ENCODE data around the gene GLG1.
A peak's percentile ranks its signal among the peaks of the same experiment; 100 is the strongest.

The GLG1 gene

DNA sequence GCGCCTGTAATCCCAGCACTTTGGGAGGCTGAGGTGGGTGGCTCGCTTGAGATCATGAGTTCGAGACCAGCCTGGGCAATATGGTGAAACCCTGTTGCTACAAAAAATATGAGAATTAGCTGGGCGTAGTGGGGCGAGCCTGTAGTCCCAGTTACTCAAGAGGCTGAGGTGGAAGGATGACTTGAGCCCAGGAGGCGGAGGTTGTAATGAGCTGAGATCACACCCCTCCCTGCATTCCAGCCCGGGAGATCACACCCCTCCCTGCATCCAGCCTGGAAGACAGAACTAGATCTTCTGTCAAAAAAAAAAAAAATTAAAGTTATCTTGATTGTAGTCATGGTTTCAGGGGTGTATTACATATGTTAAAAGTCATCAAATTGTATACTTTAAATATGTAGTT lies 26.8 kb upstream of the GLG1 start:
- no peaks in the 10 kb centered on the region for H3K9me3 ChIP-seq (ENCODE audit: control insufficient read depth, low read length)
- no peak overlapping the region for H3K27ac ChIP-seq (ENCODE audit: low read depth, low read length, severe bottlenecking)
- H3K4me1 ChIP-seq (ENCODE audit: control insufficient read depth, insufficient read depth, low read length, poor library complexity, severe bottlenecking) = no peaks in the 10 kb centered on the region
- no peak overlapping the region for H3K4me3 ChIP-seq (ENCODE audit: extremely low read depth, insufficient read depth, low read length, poor library complexity, severe bottlenecking)
- 89 to 91% methylated on average over 1 to 4 of the region's 7 CpGs for WGBS, 2 experiments (ENCODE audit: insufficient coverage in 2 of 2)
- peaks cover 98% of the 10 kb centered on the region for H3K36me3 ChIP-seq (ENCODE audit: control insufficient read depth, insufficient read depth, low read length)

DNA sequence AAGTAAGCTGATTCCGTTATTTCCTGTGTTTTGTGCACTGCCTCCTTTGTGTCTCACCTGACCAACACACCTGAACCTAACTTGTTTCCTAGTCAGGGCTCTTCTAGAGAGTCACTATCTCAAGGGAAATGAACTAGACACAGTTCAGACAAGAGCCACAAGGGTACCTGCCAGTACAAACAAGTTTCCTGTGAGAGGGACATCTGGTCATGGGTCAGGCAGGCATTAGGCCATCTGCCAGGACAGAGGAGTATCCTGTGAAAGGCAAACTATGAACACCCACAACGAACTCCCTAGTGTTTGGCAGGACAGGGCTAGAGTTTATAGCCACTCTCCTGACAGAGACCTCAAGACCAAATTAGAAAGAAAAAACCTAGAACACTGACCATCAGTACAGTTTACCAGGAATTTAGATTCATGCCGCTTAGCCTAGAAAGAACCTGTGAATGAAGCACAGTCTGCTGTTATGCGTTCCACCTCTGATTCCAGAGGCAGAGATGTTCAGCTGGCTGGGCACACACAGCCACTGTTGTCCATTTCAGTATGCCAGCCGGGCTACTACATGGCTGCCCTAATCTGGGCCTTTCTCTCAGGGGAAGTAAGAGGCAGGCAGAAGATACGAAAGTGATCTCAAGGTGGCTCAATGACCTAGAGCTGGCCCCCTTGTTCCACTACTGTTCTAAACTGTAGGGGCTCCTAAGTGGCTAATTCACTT lies 20.7 kb upstream of the GLG1 start:
- H3K9me3 ChIP-seq (ENCODE audit: control insufficient read depth, low read length) = no peaks in the 10 kb centered on the region
- H3K4me3 ChIP-seq (ENCODE audit: extremely low read depth, insufficient read depth, low read length, poor library complexity, severe bottlenecking) = no peak overlapping the region
- H3K4me1 ChIP-seq (ENCODE audit: control insufficient read depth, insufficient read depth, low read length, poor library complexity, severe bottlenecking) = no peaks in the 10 kb centered on the region
- WGBS, 2 experiments (ENCODE audit: insufficient coverage in 2 of 2) = 96 to 100% methylated on average over 4 to 6 of the region's 6 CpGs
- H3K27ac ChIP-seq (ENCODE audit: low read depth, low read length, severe bottlenecking) = no peak overlapping the region
- H3K36me3 ChIP-seq (ENCODE audit: control insufficient read depth, insufficient read depth, low read length) = peaks cover 100% of the 10 kb centered on the region

DNA sequence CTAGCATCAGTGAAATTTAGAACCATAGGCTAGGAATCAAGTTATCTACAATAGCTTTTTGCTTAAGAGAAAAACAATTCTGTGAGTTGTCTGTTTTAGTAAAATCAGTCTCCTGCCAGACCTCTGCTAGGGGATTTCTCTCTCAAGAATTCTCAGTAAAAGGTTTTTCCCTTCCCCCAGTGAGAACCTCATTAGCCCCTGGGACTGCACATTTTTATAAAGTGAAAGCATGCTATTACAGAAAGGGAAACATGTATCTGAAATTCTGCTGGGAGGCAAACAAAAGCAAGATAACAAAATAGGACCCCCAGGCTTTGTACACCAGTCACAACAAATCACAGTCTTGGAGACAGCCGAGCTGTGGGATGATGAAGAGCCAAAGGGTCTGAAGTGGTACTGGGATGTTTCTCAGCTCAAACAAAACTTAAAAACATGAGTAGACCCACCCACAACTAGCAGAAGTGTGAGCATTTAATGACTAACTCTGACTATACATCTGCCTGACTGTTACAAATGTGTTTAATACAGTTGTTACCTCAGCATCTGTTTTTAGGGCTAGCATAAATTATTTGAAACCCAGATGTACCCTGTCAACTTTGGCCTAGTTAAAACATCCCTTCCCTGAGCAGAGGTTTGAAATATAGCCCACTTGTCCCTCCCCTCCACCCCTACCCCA lies 20.0 kb upstream of the GLG1 start:
- WGBS, 2 experiments (ENCODE audit: insufficient coverage in 2 of 2) = no CpG with 5 or more reads among the region's 1 CpG
- Histone ChIP-seq H3K36me3 (ENCODE audit: control insufficient read depth, insufficient read depth, low read length) (peaks cover 100% of the 10 kb centered on the region), H3K4me3 (ENCODE audit: extremely low read depth, insufficient read depth, low read length, poor library complexity, severe bottlenecking) (no peak overlapping the region), H3K4me1 (ENCODE audit: control insufficient read depth, insufficient read depth, low read length, poor library complexity, severe bottlenecking) (no peaks in the 10 kb centered on the region), H3K9me3 (ENCODE audit: control insufficient read depth, low read length) (no peaks in the 10 kb centered on the region), H3K27ac (ENCODE audit: low read depth, low read length, severe bottlenecking) (no peak overlapping the region)

DNA sequence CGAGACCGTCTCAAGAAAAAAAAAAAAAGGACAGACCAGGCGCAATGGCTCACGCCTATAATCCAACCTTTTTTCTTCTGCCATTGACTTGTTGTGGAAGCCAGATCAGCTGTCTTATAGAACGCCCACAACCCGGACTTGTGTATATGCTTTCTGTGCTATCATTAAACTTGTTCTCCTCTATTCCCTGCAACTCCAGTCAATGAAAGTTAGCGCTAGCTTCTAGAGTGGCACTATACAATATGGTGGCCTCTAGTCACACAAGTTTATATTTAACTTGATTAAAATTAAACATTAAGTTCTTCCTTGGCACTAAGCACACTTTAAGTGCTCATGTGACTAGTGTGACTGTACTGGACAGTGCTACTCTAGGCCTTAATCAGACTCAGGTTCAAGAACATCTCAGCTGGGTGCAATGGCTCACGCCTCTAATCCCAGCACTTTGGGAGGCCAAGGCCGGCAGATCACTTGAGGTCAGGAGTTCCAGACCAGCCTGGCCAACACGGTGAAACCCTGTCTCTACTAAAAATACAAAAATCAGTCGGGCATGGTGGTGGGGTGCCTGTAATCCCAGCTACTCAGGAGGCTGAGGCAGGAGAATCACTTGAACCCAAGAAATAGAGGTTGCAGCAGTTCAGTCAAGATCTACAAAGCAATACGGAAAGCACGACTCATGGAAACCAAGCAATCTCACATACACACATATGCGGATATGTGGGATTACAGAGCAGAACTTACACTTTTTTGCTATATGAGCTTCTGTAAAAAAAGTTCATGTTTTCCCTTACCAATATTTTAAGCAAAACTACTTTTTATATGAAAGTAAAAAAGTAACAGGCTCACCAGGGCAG lies 18.8 kb upstream of the GLG1 start:
- H3K27ac ChIP-seq (ENCODE audit: low read depth, low read length, severe bottlenecking) = no peak overlapping the region
- peaks cover 98% of the 10 kb centered on the region for H3K36me3 ChIP-seq (ENCODE audit: control insufficient read depth, insufficient read depth, low read length)
- no peak overlapping the region for H3K4me3 ChIP-seq (ENCODE audit: extremely low read depth, insufficient read depth, low read length, poor library complexity, severe bottlenecking)
- no peaks in the 10 kb centered on the region for H3K9me3 ChIP-seq (ENCODE audit: control insufficient read depth, low read length)
- H3K4me1 ChIP-seq (ENCODE audit: control insufficient read depth, insufficient read depth, low read length, poor library complexity, severe bottlenecking) = no peaks in the 10 kb centered on the region
- WGBS, 2 experiments (ENCODE audit: insufficient coverage in 2 of 2) = 92 to 98% methylated on average over 7 to 10 of the region's 14 CpGs

DNA sequence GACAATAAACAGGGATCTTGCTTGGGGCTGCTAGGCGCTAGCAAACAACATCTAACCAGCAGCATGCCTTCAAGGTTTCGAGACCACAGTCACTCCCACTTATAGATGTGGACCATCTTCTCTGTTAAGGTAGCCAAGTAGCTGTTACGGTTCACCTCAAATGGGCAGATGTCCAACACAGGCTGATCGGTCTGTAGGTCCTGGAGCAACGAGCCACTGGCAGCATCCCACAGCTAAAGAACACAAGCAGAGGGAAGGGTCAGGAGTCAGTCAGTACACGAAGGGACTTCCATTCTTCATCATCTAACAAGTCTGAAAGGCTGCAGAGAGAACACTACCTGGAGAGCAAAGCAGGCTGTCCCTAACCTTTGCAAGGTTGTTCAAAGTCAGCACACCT lies 16.9 kb upstream of the GLG1 start:
- no peaks in the 10 kb centered on the region for H3K9me3 ChIP-seq (ENCODE audit: control insufficient read depth, low read length)
- H3K4me3 ChIP-seq (ENCODE audit: extremely low read depth, insufficient read depth, low read length, poor library complexity, severe bottlenecking) = no peak overlapping the region
- peaks cover 92% of the 10 kb centered on the region for H3K36me3 ChIP-seq (ENCODE audit: control insufficient read depth, insufficient read depth, low read length)
- H3K27ac ChIP-seq (ENCODE audit: low read depth, low read length, severe bottlenecking) = no peak overlapping the region
- WGBS, 2 experiments (ENCODE audit: insufficient coverage in 2 of 2) = 93 to 97% methylated on average over 4 to 6 of the region's 6 CpGs
- no peaks in the 10 kb centered on the region for H3K4me1 ChIP-seq (ENCODE audit: control insufficient read depth, insufficient read depth, low read length, poor library complexity, severe bottlenecking)

DNA sequence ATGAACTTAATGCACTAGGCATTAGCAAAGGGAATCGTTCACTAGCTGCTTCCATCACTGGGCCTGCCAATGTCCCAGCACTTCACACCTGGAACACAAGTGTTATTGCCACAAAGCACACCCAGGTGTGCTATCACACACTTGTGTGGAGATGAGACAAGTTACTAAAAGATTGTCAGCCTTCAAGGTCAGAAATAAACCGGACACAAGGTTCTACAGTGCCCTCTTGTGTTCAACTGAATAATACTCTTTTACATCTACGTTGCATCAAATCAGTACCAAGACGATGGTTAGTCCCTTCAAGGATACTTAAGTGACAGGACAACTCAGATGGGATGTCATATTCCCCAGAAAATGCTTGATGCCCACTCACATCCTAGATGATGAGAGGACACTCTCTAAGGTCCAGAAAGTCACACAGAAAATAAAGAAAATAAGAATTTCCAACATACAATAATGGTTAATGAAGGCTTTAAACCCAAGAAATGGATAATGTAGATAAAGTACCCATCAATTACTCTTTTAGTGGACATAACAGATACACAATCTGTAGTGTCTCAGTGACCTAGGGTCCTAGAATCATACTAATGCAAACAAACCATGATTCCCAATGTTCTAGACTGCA lies 16.4 kb upstream of the GLG1 start:
- Histone ChIP-seq H3K9me3 (ENCODE audit: control insufficient read depth, low read length) (no peaks in the 10 kb centered on the region), H3K36me3 (ENCODE audit: control insufficient read depth, insufficient read depth, low read length) (peaks cover 87% of the 10 kb centered on the region), H3K4me3 (ENCODE audit: extremely low read depth, insufficient read depth, low read length, poor library complexity, severe bottlenecking) (no peak overlapping the region), H3K4me1 (ENCODE audit: control insufficient read depth, insufficient read depth, low read length, poor library complexity, severe bottlenecking) (no peaks in the 10 kb centered on the region), H3K27ac (ENCODE audit: low read depth, low read length, severe bottlenecking) (no peak overlapping the region)
- WGBS, 2 experiments (ENCODE audit: insufficient coverage in 2 of 2) = 55 to 70% methylated on average over 4 of the region's 4 CpGs

DNA sequence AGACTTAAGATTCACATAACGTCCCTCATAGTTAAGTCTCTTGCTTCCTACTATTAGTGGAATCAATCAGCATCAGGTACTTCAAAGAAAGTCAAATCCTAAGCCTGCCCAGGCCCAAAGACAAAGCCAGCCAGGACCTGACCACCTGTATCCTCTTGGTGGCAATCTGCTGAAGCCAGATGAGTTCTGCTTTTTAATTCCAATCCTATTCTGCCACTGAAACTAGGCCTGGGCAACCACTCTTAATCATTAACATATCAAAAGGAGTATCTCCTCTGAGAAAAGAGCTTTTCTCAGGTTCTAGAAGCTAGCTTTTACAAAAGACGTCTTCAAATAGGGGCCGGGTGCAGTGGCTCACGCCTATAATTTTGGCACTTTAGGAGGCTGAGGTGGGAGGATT lies 15.1 kb upstream of the GLG1 start:
- H3K9me3 ChIP-seq (ENCODE audit: control insufficient read depth, low read length) = no peaks in the 10 kb centered on the region
- WGBS, 2 experiments (ENCODE audit: insufficient coverage in 2 of 2) = 87 to 96% methylated on average over 4 of the region's 4 CpGs

DNA sequence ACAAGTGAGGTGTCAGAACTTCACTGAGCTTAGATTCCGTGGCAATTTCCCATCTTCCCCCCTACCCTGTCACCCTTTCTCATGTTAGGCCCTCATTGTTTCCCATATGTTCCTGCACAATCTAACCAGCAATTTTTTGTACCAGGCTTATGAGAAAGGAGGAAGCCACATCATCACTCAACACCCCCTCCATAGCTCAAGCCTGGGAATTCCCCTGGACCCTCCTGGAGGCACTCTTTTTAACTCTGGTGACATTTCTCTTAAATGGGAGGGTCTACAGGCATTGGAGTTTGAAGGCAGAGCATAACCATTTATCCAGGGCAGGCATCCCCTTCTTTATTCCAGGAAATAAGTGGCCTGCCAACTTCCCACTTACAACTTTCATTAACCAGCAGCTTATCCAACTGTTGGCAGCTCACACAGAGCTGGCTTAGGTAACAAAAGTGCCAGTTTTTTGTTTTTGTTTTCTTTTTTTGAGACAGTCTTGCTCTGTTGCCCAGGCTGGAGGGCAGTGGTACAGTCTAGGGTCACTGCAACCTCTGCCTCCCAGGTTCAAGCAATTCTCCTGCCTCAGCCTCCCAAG lies 10.4 kb upstream of the GLG1 start:
- Histone ChIP-seq H3K36me3 (ENCODE audit: control insufficient read depth, insufficient read depth, low read length) (peaks cover 37% of the 10 kb centered on the region), H3K4me3 (ENCODE audit: extremely low read depth, insufficient read depth, low read length, poor library complexity, severe bottlenecking) (no peak overlapping the region), H3K27ac (ENCODE audit: low read depth, low read length, severe bottlenecking) (peak overlapping the region; percentile 16), H3K9me3 (ENCODE audit: control insufficient read depth, low read length) (no peaks in the 10 kb centered on the region), H3K4me1 (ENCODE audit: control insufficient read depth, insufficient read depth, low read length, poor library complexity, severe bottlenecking) (no peaks in the 10 kb centered on the region)
- WGBS, 2 experiments (ENCODE audit: insufficient coverage in 2 of 2) = 83 to 90% methylated on average over 1 of the region's 1 CpG

More for the DNA sequence above, 15.1 kb upstream of the GLG1 start:
- Histone ChIP-seq H3K4me1 (ENCODE audit: control insufficient read depth, insufficient read depth, low read length, poor library complexity, severe bottlenecking) (no peaks in the 10 kb centered on the region), H3K36me3 (ENCODE audit: control insufficient read depth, insufficient read depth, low read length) (peaks cover 79% of the 10 kb centered on the region), H3K4me3 (ENCODE audit: extremely low read depth, insufficient read depth, low read length, poor library complexity, severe bottlenecking) (no peak overlapping the region), H3K27ac (ENCODE audit: low read depth, low read length, severe bottlenecking) (no peak overlapping the region)

DNA sequence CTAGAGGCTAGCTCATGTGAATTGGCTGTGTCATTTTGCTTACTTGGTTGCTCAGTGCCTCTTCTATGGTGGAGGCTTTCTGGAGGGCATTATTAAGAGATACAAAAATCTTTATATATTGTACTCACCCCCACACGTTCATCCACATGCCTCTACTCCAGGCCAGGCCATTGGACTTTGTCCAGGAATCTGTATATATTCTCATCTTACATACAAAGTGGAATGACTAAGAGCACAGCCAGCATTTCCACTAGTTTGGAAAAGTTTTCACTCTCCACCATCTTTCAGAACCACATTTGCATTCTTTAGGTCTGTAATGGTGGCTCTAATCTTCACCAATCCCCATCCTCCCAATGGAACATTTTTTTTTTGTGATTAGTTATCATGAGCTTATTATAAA lies 4.8 kb upstream of the GLG1 start:
- WGBS, 2 experiments (ENCODE audit: insufficient coverage in 2 of 2) = 86% methylated on average over 1 of the region's 1 CpG; no CpG with 5 or more reads in 1 of the 2 experiments
- Histone ChIP-seq H3K4me3 (ENCODE audit: extremely low read depth, insufficient read depth, low read length, poor library complexity, severe bottlenecking) (no peak overlapping the region), H3K4me1 (ENCODE audit: control insufficient read depth, insufficient read depth, low read length, poor library complexity, severe bottlenecking) (peaks cover 7% of the 10 kb centered on the region), H3K27ac (ENCODE audit: low read depth, low read length, severe bottlenecking) (no peak overlapping the region), H3K36me3 (ENCODE audit: control insufficient read depth, insufficient read depth, low read length) (peaks cover 5% of the 10 kb centered on the region), H3K9me3 (ENCODE audit: control insufficient read depth, low read length) (no peaks in the 10 kb centered on the region)

DNA sequence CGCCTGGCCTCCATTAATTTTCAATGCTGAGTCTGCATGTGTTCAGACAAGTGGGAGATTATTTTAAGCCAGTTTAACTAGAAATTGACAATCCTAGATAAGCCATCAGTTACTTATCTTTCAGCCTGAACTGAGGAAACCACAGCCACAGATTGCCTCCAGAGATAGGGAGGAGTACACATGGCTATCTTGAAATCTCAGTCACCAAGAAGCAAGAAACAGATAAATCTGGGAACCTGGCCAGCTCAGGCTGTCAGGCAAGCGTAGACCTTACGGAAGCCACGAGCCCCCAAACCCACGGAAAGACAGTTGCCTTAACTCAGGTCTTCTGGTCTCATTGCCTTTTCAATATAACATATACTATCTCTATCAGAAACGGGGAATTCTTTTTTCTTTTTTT lies 2.0 kb upstream of the GLG1 start:
- no peaks in the 10 kb centered on the region for H3K36me3 ChIP-seq (ENCODE audit: control insufficient read depth, insufficient read depth, low read length)
- 90 to 93% methylated on average over 5 of the region's 6 CpGs for WGBS, 2 experiments (ENCODE audit: insufficient coverage in 2 of 2)
- H3K9me3 ChIP-seq (ENCODE audit: control insufficient read depth, low read length) = no peaks in the 10 kb centered on the region

More for the DNA sequence above, 2.0 kb upstream of the GLG1 start:
- no peak overlapping the region for H3K4me3 ChIP-seq (ENCODE audit: extremely low read depth, insufficient read depth, low read length, poor library complexity, severe bottlenecking)
- no peak overlapping the region for H3K27ac ChIP-seq (ENCODE audit: low read depth, low read length, severe bottlenecking)
- H3K4me1 ChIP-seq (ENCODE audit: control insufficient read depth, insufficient read depth, low read length, poor library complexity, severe bottlenecking) = peaks cover 15% of the 10 kb centered on the region

All from mesodermal cell (in vitro differentiated cells).